Measurements from ENCODE around the gene PDE5A.

The PDE5A gene

GRCh38 chr4:119593698-119594097 is 34.9 kb downstream of the PDE5A start:
- Histone ChIP-seq H3K27me3 (ENCODE audit: control insufficient read depth in 5 of 5, insufficient read depth in 4 of 5, low read length in 5 of 5) (no peaks in the 10 kb centered on the region), H3K9me3 (ENCODE audit: control insufficient read depth in 5 of 5, low read length in 5 of 5) (peaks cover 0 to 4% (median 0%) of the 10 kb centered on the region in 5 donors), H3K9ac (ENCODE audit: low read length in 5 of 5) (no peak overlapping the region), H3K27ac (ENCODE audit: low read depth, low read length) (no peak overlapping the region), H3K36me3 (ENCODE audit: control insufficient read depth in 5 of 5, insufficient read depth in 5 of 5, low read length in 5 of 5) (no peaks in the 10 kb centered on the region), H3K4me3 (ENCODE audit: low read depth in 1 of 5, low read length in 5 of 5) (no peak overlapping the region), H3K4me1 (ENCODE audit: control insufficient read depth in 5 of 5, insufficient read depth in 5 of 5, low read length in 5 of 5) (no peaks in the 10 kb centered on the region)

DNA sequence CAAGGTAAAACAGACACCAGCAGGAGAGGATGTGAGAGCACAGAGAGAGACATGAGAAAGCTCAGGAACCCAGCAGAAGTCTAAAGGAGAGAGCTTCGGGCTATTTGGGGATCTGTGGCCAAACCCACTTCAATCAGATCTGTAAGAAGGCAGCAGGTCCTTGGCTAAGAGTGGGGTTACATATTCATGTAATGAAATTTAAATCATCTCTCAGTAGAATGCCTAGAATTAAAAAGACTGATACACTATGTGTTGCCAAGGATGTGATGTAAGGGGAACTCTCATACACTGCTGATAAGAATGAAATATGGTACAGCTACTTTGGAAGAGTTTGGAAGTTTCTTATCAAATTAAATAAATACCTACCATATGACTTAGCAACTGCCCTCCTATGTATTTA is 35.8 kb downstream of the PDE5A start:
- Histone ChIP-seq H3K9ac (ENCODE audit: low read length in 5 of 5) (no peak overlapping the region), H3K4me3 (ENCODE audit: low read depth in 1 of 5, low read length in 5 of 5) (no peak overlapping the region), H3K27me3 (ENCODE audit: control insufficient read depth in 5 of 5, insufficient read depth in 4 of 5, low read length in 5 of 5) (no peaks in the 10 kb centered on the region), H3K27ac (ENCODE audit: low read depth, low read length) (no peak overlapping the region), H3K36me3 (ENCODE audit: control insufficient read depth in 5 of 5, insufficient read depth in 5 of 5, low read length in 5 of 5) (no peaks in the 10 kb centered on the region), H3K9me3 (ENCODE audit: control insufficient read depth in 5 of 5, low read length in 5 of 5) (no peaks in the 10 kb centered on the region), H3K4me1 (ENCODE audit: control insufficient read depth in 5 of 5, insufficient read depth in 5 of 5, low read length in 5 of 5) (no peaks in the 10 kb centered on the region)

GRCh38 chr4:119589165-119589564 is 39.4 kb downstream of the PDE5A start:
- no peaks in the 10 kb centered on the region for H3K27me3 ChIP-seq (ENCODE audit: control insufficient read depth in 5 of 5, insufficient read depth in 4 of 5, low read length in 5 of 5)
- H3K4me3 ChIP-seq (ENCODE audit: low read depth in 1 of 5, low read length in 5 of 5), result no peak overlapping the region
- no peaks in the 10 kb centered on the region for H3K9me3 ChIP-seq (ENCODE audit: control insufficient read depth in 5 of 5, low read length in 5 of 5)
- no peak overlapping the region for H3K9ac ChIP-seq (ENCODE audit: low read length in 5 of 5)
- no peak overlapping the region for H3K27ac ChIP-seq (ENCODE audit: low read depth, low read length)
- no peaks in the 10 kb centered on the region for H3K4me1 ChIP-seq (ENCODE audit: control insufficient read depth in 5 of 5, insufficient read depth in 5 of 5, low read length in 5 of 5)
- H3K36me3 ChIP-seq (ENCODE audit: control insufficient read depth in 5 of 5, insufficient read depth in 5 of 5, low read length in 5 of 5), result no peaks in the 10 kb centered on the region

DNA sequence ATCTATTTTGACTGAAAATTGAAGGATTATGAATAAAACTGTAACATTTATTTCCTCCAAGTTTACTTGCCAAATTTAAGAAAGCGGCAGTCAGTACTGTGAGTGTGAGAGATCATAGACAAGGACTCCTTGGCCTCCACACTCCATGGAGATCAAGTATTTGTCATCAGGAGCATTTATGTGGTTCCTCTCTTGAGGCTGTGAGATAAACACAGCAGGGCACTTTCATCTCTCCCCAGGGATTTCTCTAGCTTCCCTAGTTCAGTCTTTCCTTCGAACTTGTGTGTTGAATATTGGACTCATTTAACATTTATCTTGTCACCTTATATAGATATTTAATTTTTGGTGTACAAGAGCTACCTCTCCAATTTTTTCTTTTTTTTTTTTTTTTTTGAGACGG is 40.8 kb downstream of the PDE5A start:
- H3K9me3 ChIP-seq (ENCODE audit: control insufficient read depth in 5 of 5, low read length in 5 of 5), result peaks cover 0 to 2% (median 0%) of the 10 kb centered on the region in 5 donors
- no peak overlapping the region for H3K4me3 ChIP-seq (ENCODE audit: low read depth in 1 of 5, low read length in 5 of 5)
- no peaks in the 10 kb centered on the region for H3K36me3 ChIP-seq (ENCODE audit: control insufficient read depth in 5 of 5, insufficient read depth in 5 of 5, low read length in 5 of 5)
- H3K4me1 ChIP-seq (ENCODE audit: control insufficient read depth in 5 of 5, insufficient read depth in 5 of 5, low read length in 5 of 5), result no peaks in the 10 kb centered on the region
- H3K9ac ChIP-seq (ENCODE audit: low read length in 5 of 5), result no peak overlapping the region
- no peak overlapping the region for H3K27ac ChIP-seq (ENCODE audit: low read depth, low read length)
- H3K27me3 ChIP-seq (ENCODE audit: control insufficient read depth in 5 of 5, insufficient read depth in 4 of 5, low read length in 5 of 5), result no peaks in the 10 kb centered on the region

DNA sequence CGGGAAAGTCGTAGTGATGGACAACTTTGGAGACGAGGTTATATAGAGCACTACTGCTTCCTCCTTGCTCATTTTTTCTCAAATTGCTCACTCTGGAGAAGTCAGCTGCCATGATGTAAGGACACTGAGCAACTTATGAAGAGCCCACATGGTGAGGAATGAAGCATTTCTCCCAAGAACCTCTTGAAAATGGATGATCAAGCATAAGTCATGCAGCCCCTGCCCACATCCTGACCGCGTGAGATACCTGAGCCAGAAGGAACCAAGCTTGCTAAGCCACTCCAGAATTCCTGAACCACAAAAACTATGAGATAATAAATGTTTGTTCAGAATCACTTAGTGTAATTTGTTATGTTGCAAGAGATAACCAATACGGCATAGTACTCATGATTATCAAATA is 42.8 kb downstream of the PDE5A start:
- Histone ChIP-seq H3K36me3 (ENCODE audit: control insufficient read depth in 5 of 5, insufficient read depth in 5 of 5, low read length in 5 of 5) (peaks cover 0 to 4% (median 0%) of the 10 kb centered on the region in 5 donors), H3K27ac (ENCODE audit: low read depth, low read length) (no peak overlapping the region), H3K4me1 (ENCODE audit: control insufficient read depth in 5 of 5, insufficient read depth in 5 of 5, low read length in 5 of 5) (no peaks in the 10 kb centered on the region), H3K4me3 (ENCODE audit: low read depth in 1 of 5, low read length in 5 of 5) (no peak overlapping the region), H3K9ac (ENCODE audit: low read length in 5 of 5) (no peak overlapping the region), H3K27me3 (ENCODE audit: control insufficient read depth in 5 of 5, insufficient read depth in 4 of 5, low read length in 5 of 5) (no peaks in the 10 kb centered on the region), H3K9me3 (ENCODE audit: control insufficient read depth in 5 of 5, low read length in 5 of 5) (peaks cover 0 to 4% (median 0%) of the 10 kb centered on the region in 5 donors)

DNA sequence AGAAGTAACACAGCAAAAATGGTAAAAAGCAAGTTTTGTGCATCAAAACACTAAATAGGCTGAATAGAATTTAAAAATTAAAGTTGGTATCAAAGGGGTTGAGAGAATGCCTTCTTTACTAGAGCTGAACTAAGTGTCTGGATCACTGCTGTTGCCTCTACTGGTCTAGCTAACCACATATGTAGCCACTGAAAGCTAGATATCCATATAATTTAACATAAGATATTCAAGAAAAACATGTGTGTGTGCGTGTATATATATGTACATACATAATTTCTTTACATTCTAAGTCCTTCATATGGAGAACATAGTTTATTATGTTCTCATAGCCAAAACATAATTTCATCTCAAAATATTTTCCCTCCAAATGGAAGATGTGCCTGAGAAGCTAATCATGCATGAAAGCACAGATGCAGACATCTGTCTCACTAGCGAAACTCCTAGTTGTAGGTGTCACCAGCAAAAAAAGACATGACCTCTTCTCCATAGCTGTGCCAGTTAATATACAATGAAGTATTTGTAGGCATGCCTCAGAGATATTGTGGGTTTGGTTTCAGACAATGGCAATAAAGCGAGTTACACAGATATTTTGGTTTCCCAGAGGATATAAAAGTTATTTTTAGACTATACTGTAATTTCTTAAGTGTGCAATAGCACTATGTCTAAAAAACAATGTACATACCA is 47.3 kb downstream of the PDE5A start:
- no peak overlapping the region for H3K27ac ChIP-seq (ENCODE audit: low read depth, low read length)
- peaks cover 0 to 7% (median 0%) of the 10 kb centered on the region in 5 donors for H3K9me3 ChIP-seq (ENCODE audit: control insufficient read depth in 5 of 5, low read length in 5 of 5)
- H3K4me3 ChIP-seq (ENCODE audit: low read depth in 1 of 5, low read length in 5 of 5), result no peak overlapping the region
- peaks cover 0 to 4% (median 0%) of the 10 kb centered on the region in 5 donors for H3K36me3 ChIP-seq (ENCODE audit: control insufficient read depth in 5 of 5, insufficient read depth in 5 of 5, low read length in 5 of 5)
- H3K27me3 ChIP-seq (ENCODE audit: control insufficient read depth in 5 of 5, insufficient read depth in 4 of 5, low read length in 5 of 5), result no peaks in the 10 kb centered on the region
- no peak overlapping the region for H3K9ac ChIP-seq (ENCODE audit: low read length in 5 of 5)
- no peaks in the 10 kb centered on the region for H3K4me1 ChIP-seq (ENCODE audit: control insufficient read depth in 5 of 5, insufficient read depth in 5 of 5, low read length in 5 of 5)

DNA sequence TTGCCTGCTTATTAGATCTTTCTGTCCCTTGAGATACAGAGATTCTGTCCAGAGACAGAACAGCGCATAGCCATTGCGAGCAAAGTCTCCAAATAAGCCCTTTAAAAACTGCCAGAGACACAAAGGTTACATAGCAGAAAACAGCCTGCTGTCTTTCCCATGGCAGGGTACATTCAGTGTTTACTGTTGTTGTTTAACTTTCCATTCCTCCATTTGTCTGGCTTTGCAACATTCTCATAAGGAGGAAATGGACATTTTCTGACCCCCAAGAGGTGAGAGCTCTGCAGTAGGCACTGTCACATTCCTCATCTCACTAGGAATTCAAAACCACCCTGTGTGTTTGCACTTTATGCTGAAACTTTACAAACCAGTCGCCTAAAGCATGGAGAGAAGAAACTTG is 48.3 kb downstream of the PDE5A start:
- Histone ChIP-seq H3K27me3 (ENCODE audit: control insufficient read depth in 5 of 5, insufficient read depth in 4 of 5, low read length in 5 of 5) (no peaks in the 10 kb centered on the region), H3K9ac (ENCODE audit: low read length in 5 of 5) (no peak overlapping the region), H3K4me1 (ENCODE audit: control insufficient read depth in 5 of 5, insufficient read depth in 5 of 5, low read length in 5 of 5) (no peaks in the 10 kb centered on the region), H3K36me3 (ENCODE audit: control insufficient read depth in 5 of 5, insufficient read depth in 5 of 5, low read length in 5 of 5) (peaks cover 0 to 4% (median 0%) of the 10 kb centered on the region in 5 donors), H3K27ac (ENCODE audit: low read depth, low read length) (no peak overlapping the region), H3K9me3 (ENCODE audit: control insufficient read depth in 5 of 5, low read length in 5 of 5) (peaks cover 0 to 7% (median 0%) of the 10 kb centered on the region in 5 donors), H3K4me3 (ENCODE audit: low read depth in 1 of 5, low read length in 5 of 5) (no peak overlapping the region)

GRCh38 chr4:119579823-119580222 is 48.8 kb downstream of the PDE5A start:
- Histone ChIP-seq H3K27me3 (ENCODE audit: control insufficient read depth in 5 of 5, insufficient read depth in 4 of 5, low read length in 5 of 5) (no peaks in the 10 kb centered on the region), H3K9ac (ENCODE audit: low read length in 5 of 5) (no peak overlapping the region), H3K4me1 (ENCODE audit: control insufficient read depth in 5 of 5, insufficient read depth in 5 of 5, low read length in 5 of 5) (no peaks in the 10 kb centered on the region), H3K4me3 (ENCODE audit: low read depth in 1 of 5, low read length in 5 of 5) (no peak overlapping the region), H3K9me3 (ENCODE audit: control insufficient read depth in 5 of 5, low read length in 5 of 5) (peaks cover 0 to 7% (median 0%) of the 10 kb centered on the region in 5 donors), H3K36me3 (ENCODE audit: control insufficient read depth in 5 of 5, insufficient read depth in 5 of 5, low read length in 5 of 5) (peaks cover 0 to 4% (median 0%) of the 10 kb centered on the region in 5 donors), H3K27ac (ENCODE audit: low read depth, low read length) (no peak overlapping the region)

DNA sequence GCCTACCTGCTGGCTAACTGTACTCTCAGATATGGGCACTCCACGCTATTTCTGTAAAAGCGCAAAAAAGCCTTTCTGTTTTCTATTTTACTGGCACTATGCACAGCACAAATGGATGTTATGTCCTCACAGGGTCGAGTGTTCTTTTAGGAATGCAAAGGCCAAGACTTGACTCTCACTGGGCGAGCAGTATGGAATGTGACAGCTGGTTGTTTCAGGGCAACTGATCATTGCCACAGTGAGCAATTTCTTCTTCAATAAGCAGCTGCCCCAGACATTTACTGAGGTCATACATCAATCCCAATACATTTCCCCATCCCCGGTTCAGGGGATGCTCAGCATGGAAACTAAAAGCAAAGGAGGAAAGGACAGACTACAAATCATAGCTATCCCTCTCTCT is 58.2 kb downstream of the PDE5A start:
- Histone ChIP-seq H3K27ac (ENCODE audit: low read depth, low read length) (no peak overlapping the region), H3K27me3 (ENCODE audit: control insufficient read depth in 5 of 5, insufficient read depth in 4 of 5, low read length in 5 of 5) (no peaks in the 10 kb centered on the region), H3K9me3 (ENCODE audit: control insufficient read depth in 5 of 5, low read length in 5 of 5) (no peaks in the 10 kb centered on the region), H3K36me3 (ENCODE audit: control insufficient read depth in 5 of 5, insufficient read depth in 5 of 5, low read length in 5 of 5) (no peaks in the 10 kb centered on the region), H3K4me1 (ENCODE audit: control insufficient read depth in 5 of 5, insufficient read depth in 5 of 5, low read length in 5 of 5) (no peaks in the 10 kb centered on the region), H3K4me3 (ENCODE audit: low read depth in 1 of 5, low read length in 5 of 5) (no peak overlapping the region), H3K9ac (ENCODE audit: low read length in 5 of 5) (no peak overlapping the region)

- Histone ChIP-seq H3K4me3 (ENCODE audit: low read depth in 1 of 5, low read length in 5 of 5) (no peak overlapping the region), H3K36me3 (ENCODE audit: control insufficient read depth in 5 of 5, insufficient read depth in 5 of 5, low read length in 5 of 5) (peaks cover 0 to 3% (median 0%) of the 10 kb centered on the region in 5 donors)
Observed at GRCh38 chr4:119564106-119564505, 64.5 kb downstream of the PDE5A start.

More at GRCh38 chr4:119564106-119564505, 64.5 kb downstream of the PDE5A start:
- no peaks in the 10 kb centered on the region for H3K27me3 ChIP-seq (ENCODE audit: control insufficient read depth in 5 of 5, insufficient read depth in 4 of 5, low read length in 5 of 5)
- H3K9ac ChIP-seq (ENCODE audit: low read length in 5 of 5), result no peak overlapping the region
- H3K9me3 ChIP-seq (ENCODE audit: control insufficient read depth in 5 of 5, low read length in 5 of 5), result peaks cover 3 to 14% (median 10%) of the 10 kb centered on the region in 5 donors
- H3K27ac ChIP-seq (ENCODE audit: low read depth, low read length), result no peak overlapping the region
- H3K4me1 ChIP-seq (ENCODE audit: control insufficient read depth in 5 of 5, insufficient read depth in 5 of 5, low read length in 5 of 5), result no peaks in the 10 kb centered on the region
